ENCODE data around the gene BNC2. TPM values are rescaled to one million over a fixed set of nuclear protein-coding genes. Genes with fewer than 3 reads are reported as not detected.

BNC2 gene
- total RNA-seq, 1 experiment from 2014 or later = not detected

GRCh38 chr9:16384993-16385392 is 485.5 kb downstream of the BNC2 start:
- no peak overlapping the region for H3K4me3 Mint-ChIP-seq (ENCODE audit: low read depth, unreplicated experiment)
- H3K9me3 Mint-ChIP-seq (ENCODE audit: low read depth, unreplicated experiment) = no peaks in the 10 kb centered on the region
- intact Hi-C loops (cut with micrococcal nuclease; ENCODE audit: unreplicated experiment) = no loop called here
- no peak overlapping the region for H3K27ac Mint-ChIP-seq (ENCODE audit: unreplicated experiment)
- BruUV-seq (replicated peaks) = no TSS peak
- H3K36me3 Mint-ChIP-seq (ENCODE audit: insufficient read depth, unreplicated experiment) = no peaks in the 10 kb centered on the region
- no peaks in the 10 kb centered on the region for H3K4me1 Mint-ChIP-seq (ENCODE audit: low read depth, unreplicated experiment)
- CTCF ChIA-PET = no interaction called here
- no peak for DNase-seq
- TF ChIP-seq CTCF (IDR thresholded peaks at IDR 0.05; ENCODE audit: unreplicated experiment) = no peak
- no peaks in the 10 kb centered on the region for H3K27me3 Mint-ChIP-seq (ENCODE audit: unreplicated experiment)

GRCh38 chr9:16377311-16377710 is 493.2 kb downstream of the BNC2 start:
- Mint-ChIP-seq H3K27me3 (ENCODE audit: unreplicated experiment) (no peaks in the 10 kb centered on the region), H3K27ac (ENCODE audit: unreplicated experiment) (no peak overlapping the region), H3K36me3 (ENCODE audit: insufficient read depth, unreplicated experiment) (no peaks in the 10 kb centered on the region), H3K9me3 (ENCODE audit: low read depth, unreplicated experiment) (no peaks in the 10 kb centered on the region), H3K4me3 (ENCODE audit: low read depth, unreplicated experiment) (no peak overlapping the region), H3K4me1 (ENCODE audit: low read depth, unreplicated experiment) (no peaks in the 10 kb centered on the region)
- no TSS peak for BruUV-seq (replicated peaks)
- no peak for DNase-seq
- CTCF ChIA-PET = no interaction called here
- intact Hi-C loops (cut with micrococcal nuclease; ENCODE audit: unreplicated experiment) = no loop called here
- no peak for TF ChIP-seq CTCF (IDR thresholded peaks at IDR 0.05; ENCODE audit: unreplicated experiment)

- Mint-ChIP-seq H3K9me3 (ENCODE audit: low read depth, unreplicated experiment) (peaks cover 6% of the 10 kb centered on the region), H3K36me3 (ENCODE audit: insufficient read depth, unreplicated experiment) (no peaks in the 10 kb centered on the region), H3K27ac (ENCODE audit: unreplicated experiment) (no peak overlapping the region), H3K4me1 (ENCODE audit: low read depth, unreplicated experiment) (peaks cover 9% of the 10 kb centered on the region), H3K4me3 (ENCODE audit: low read depth, unreplicated experiment) (no peak overlapping the region), H3K27me3 (ENCODE audit: unreplicated experiment) (no peaks in the 10 kb centered on the region)
- no peak for TF ChIP-seq CTCF (IDR thresholded peaks at IDR 0.05; ENCODE audit: unreplicated experiment)
- no peak for DNase-seq
- intact Hi-C loops (cut with micrococcal nuclease; ENCODE audit: unreplicated experiment) = no loop called here
- BruUV-seq (replicated peaks) = no TSS peak
- CTCF ChIA-PET = no interaction called here
Observed at GRCh38 chr9:16371306-16371705, 499.2 kb downstream of the BNC2 start.

- Mint-ChIP-seq H3K4me1 (ENCODE audit: low read depth, unreplicated experiment) (peaks cover 9% of the 10 kb centered on the region), H3K27ac (ENCODE audit: unreplicated experiment) (no peak overlapping the region), H3K36me3 (ENCODE audit: insufficient read depth, unreplicated experiment) (no peaks in the 10 kb centered on the region), H3K9me3 (ENCODE audit: low read depth, unreplicated experiment) (peaks cover 10% of the 10 kb centered on the region), H3K27me3 (ENCODE audit: unreplicated experiment) (no peaks in the 10 kb centered on the region), H3K4me3 (ENCODE audit: low read depth, unreplicated experiment) (no peak overlapping the region)
- DNase-seq = no peak
- CTCF ChIA-PET = no interaction called here
- no peak for TF ChIP-seq CTCF (IDR thresholded peaks at IDR 0.05; ENCODE audit: unreplicated experiment)
- intact Hi-C loops (cut with micrococcal nuclease; ENCODE audit: unreplicated experiment) = no loop called here
- BruUV-seq (replicated peaks) = no TSS peak
Observed at GRCh38 chr9:16370647-16371046, 499.8 kb downstream of the BNC2 start.

GRCh38 chr9:16369427-16369826 is 501.0 kb downstream of the BNC2 start:
- H3K4me3 Mint-ChIP-seq (ENCODE audit: low read depth, unreplicated experiment) = no peak overlapping the region
- no peaks in the 10 kb centered on the region for H3K36me3 Mint-ChIP-seq (ENCODE audit: insufficient read depth, unreplicated experiment)
- H3K27me3 Mint-ChIP-seq (ENCODE audit: unreplicated experiment) = no peaks in the 10 kb centered on the region
- BruUV-seq (replicated peaks) = no TSS peak
- intact Hi-C loops (cut with micrococcal nuclease; ENCODE audit: unreplicated experiment) = no loop called here
- H3K27ac Mint-ChIP-seq (ENCODE audit: unreplicated experiment) = no peak overlapping the region
- no peak for DNase-seq
- CTCF ChIA-PET = no interaction called here
- H3K9me3 Mint-ChIP-seq (ENCODE audit: low read depth, unreplicated experiment) = peaks cover 10% of the 10 kb centered on the region
- peaks cover 9% of the 10 kb centered on the region for H3K4me1 Mint-ChIP-seq (ENCODE audit: low read depth, unreplicated experiment)
- no peak for TF ChIP-seq CTCF (IDR thresholded peaks at IDR 0.05; ENCODE audit: unreplicated experiment)

All from Calu3 (cell line).